ENCODE data around the gene CABP1. TPM values are rescaled to one million over a fixed set of nuclear protein-coding genes. Genes with fewer than 3 reads are reported as not detected.
A peak's percentile ranks its signal among the peaks of the same experiment; 100 is the strongest.

CABP1 gene
- total and polyA plus RNA-seq, 9 of the 15 experiments (the other 6 are each of a cell fraction or from before 2014, with no cell fraction given), result not detected

DNA sequence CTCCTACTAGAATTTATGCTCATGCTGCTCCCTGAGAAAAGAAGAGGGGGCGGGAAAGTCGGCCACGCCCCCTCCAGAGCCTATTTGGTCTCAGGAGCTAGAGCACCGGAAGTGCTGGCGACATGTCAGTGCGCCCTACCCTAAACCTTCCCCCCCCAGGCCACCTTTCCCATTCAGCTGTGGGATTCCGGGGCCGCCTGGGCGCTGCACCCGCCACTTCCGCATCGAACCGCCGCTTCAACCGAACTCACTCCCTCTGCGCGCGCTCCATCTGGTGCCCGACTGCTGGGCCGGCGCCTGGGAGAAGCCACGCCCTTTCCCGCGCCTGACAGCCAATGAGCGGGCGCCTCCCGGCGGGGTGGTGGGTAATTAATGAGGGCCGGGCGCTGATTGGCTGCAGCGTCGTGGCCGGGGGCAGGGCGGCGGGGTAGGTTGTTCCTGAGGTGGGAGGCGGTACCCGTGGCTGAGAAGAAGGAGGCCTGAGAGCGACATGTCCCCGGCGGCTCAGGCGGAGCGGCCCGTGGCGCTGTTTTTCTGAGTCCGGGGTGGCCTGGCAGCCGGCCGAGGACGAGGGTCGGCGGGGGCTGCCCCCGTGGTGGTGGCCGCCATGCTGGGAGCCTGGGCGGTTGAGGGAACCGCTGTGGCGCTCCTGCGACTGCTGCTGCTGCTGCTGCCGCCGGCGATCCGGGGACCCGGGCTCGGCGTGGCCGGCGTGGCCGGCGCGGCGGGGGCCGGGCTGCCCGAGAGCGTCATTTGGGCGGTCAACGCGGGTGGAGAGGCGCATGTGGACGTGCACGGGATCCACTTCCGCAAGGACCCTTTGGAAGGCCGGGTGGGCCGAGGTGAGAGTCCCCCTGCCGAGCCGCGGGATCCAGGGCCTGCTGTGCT, 46.5 kb downstream of the CABP1 start, which contains the start of gene MLEC (continued):
- TF ChIP-seq POLR2G (IDR thresholded peaks at IDR 0.05; ENCODE audit: low read depth, low read length) (peak; percentile 87), FOXJ2 (tag; IDR thresholded peaks at IDR 0.05) (no peak), GABPB2 (CRISPR knock-in tag; conservative IDR thresholded peaks at IDR 0.05) (no peak), ARID2 (IDR thresholded peaks at IDR 0.05) (no peak), FOXM1 (IDR thresholded peaks at IDR 0.05; ENCODE audit: low read depth) (0 out of 2 replicates have a peak, but pooled peaks have one; percentile 12), FOXM1 (CRISPR knock-in tag; IDR thresholded peaks at IDR 0.05; ENCODE audit: low read depth) (no peak; the same call in 1 of the 2 replicates), TEAD2 (tag; IDR thresholded peaks at IDR 0.05) (no peak), TCF7 (IDR thresholded peaks at IDR 0.05; ENCODE audit: borderline replicate concordance) (no peak; the same call in 1 of the 2 replicates), ZNF584 (CRISPR knock-in tag; IDR thresholded peaks at IDR 0.05; ENCODE audit: low read depth) (no peak), ZNF175 (CRISPR knock-in tag; IDR thresholded peaks at IDR 0.05; ENCODE audit: low read depth) (no peak), ETV6 (IDR thresholded peaks at IDR 0.05; ENCODE audit: borderline replicate concordance in 1 of 2, low read depth in 2 of 2, low read length in 1 of 2) (no peak), ETV6 (CRISPR knock-in tag; IDR thresholded peaks at IDR 0.05; ENCODE audit: borderline replicate concordance) (no peak), PHB2 (IDR thresholded peaks at IDR 0.05; ENCODE audit: low read depth) (no peak), PML (IDR thresholded peaks at IDR 0.05; ENCODE audit: low read length) (no peak), TAF9B (IDR thresholded peaks at IDR 0.05; ENCODE audit: partially characterized antibody) (peak; percentile 68), KLF1 (tag; IDR thresholded peaks at IDR 0.05) (peak; percentile 82), ZC3H4 (CRISPR knock-in tag; IDR thresholded peaks at IDR 0.05; ENCODE audit: borderline replicate concordance) (no peak), ZNF717 (CRISPR knock-in tag; IDR thresholded peaks at IDR 0.05) (no peak), RFX1 (IDR thresholded peaks at IDR 0.05) (no peak), MCM5 (IDR thresholded peaks at IDR 0.05; ENCODE audit: low read depth) (no peak), ERF (CRISPR knock-in tag; IDR thresholded peaks at IDR 0.05) (no peak; the same call in 1 of the 2 replicates), ZNF668 (CRISPR knock-in tag; IDR thresholded peaks at IDR 0.05) (no peak), ZNF224 (CRISPR knock-in tag; IDR thresholded peaks at IDR 0.05) (no peak), ZNF316 (IDR thresholded peaks at IDR 0.05) (peak; percentile 27; the same call in 1 of the 2 replicates)
- TF ChIP-seq, protein P1, sequence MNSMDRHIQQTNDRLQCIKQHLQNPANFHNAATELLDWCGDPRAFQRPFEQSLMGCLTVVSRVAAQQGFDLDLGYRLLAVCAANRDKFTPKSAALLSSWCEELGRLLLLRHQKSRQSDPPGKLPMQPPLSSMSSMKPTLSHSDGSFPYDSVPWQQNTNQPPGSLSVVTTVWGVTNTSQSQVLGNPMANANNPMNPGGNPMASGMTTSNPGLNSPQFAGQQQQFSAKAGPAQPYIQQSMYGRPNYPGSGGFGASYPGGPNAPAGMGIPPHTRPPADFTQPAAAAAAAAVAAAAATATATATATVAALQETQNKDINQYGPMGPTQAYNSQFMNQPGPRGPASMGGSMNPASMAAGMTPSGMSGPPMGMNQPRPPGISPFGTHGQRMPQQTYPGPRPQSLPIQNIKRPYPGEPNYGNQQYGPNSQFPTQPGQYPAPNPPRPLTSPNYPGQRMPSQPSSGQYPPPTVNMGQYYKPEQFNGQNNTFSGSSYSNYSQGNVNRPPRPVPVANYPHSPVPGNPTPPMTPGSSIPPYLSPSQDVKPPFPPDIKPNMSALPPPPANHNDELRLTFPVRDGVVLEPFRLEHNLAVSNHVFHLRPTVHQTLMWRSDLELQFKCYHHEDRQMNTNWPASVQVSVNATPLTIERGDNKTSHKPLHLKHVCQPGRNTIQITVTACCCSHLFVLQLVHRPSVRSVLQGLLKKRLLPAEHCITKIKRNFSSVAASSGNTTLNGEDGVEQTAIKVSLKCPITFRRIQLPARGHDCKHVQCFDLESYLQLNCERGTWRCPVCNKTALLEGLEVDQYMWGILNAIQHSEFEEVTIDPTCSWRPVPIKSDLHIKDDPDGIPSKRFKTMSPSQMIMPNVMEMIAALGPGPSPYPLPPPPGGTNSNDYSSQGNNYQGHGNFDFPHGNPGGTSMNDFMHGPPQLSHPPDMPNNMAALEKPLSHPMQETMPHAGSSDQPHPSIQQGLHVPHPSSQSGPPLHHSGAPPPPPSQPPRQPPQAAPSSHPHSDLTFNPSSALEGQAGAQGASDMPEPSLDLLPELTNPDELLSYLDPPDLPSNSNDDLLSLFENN (IDR thresholded peaks at IDR 0.05; ENCODE audit: low read depth in 2 of 2, low read length in 2 of 2), result no peak; a peak in 1 of 4 replicates
- TF ChIP-seq, protein P2, sequence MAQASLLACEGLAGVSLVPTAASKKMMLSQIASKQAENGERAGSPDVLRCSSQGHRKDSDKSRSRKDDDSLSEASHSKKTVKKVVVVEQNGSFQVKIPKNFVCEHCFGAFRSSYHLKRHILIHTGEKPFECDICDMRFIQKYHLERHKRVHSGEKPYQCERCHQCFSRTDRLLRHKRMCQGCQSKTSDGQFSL (CRISPR knock-in tag; IDR thresholded peaks at IDR 0.05), result peak; percentile 69; the same call in 1 of the 2 replicates
- TF ChIP-seq, protein P2 (tag; IDR thresholded peaks at IDR 0.05), result no peak
